Fibroblast of mammary gland (primary cell): ENCODE measurements around the gene PLXNC1.

Experiments
- DNase-seq: peaks from one replicate; pipeline ENCODE4 v3.0.0-alpha.2; 2010; ENCODE audit warnings: low read depth
- H3K4me3 ChIP-seq: 2 replicates; pipeline ENCODE4 v1.5.1; 2011; ENCODE audit warnings: low read depth, mild to moderate bottlenecking, low read length, moderate library complexity; ENCODE audit not compliant: control insufficient read depth
- TF ChIP-seq, protein P1 (sequence below): conservative IDR thresholded peaks from 2 replicates; pipeline ENCODE4 v1.5.1; 2011; ENCODE audit warnings: low read depth, low read length, inconsistent platforms; ENCODE audit not compliant: control insufficient read depth, insufficient read depth

The PLXNC1 gene

DNA sequence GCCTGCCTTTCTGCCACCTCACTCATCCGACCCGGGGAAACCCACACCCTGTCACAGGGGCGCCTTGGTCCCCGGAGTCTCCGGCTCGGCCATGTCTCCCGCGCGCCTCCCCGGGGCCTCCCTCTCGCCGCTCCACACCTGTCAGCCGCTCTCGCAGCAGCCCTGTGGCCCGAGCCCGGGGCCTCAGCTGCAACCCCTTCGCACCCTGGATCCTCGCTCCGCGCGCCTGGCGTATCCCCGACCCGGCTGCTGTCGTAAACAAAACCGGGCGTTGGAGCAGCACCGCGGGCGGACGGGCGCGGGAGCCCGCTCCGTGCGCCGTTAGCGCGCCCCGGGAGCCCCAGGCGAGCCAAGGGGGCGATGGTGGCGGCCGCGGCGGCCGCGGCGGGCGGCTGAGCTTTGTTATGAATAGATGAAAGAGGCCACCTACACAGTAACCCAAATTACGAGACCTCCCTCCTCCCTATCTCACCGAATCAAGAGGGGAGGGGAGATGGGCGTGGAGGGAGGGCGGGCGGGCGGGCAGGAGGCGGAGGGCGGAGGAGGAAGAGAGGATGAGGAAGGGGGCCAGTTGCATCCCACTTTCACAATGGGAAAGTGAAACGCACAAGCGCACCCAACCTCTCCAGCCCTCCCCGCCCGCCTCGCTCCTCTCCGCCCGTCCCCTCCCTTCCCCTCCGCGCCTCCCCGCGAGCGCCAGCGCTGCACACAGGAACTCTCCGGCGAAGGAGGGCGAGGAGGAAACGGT lies at the start of gene PLXNC1:
Gene PLXNC1, plus strand, starts transcription at position 587 of the 748 bp plus-strand sequence. CDS start 395 bp downstream, outside the sequence.
- peak within 1 kb of the TSS; percentile 31 for H3K4me3 ChIP-seq
- DNase-seq = peak; percentile 33
- TF ChIP-seq, protein P1, sequence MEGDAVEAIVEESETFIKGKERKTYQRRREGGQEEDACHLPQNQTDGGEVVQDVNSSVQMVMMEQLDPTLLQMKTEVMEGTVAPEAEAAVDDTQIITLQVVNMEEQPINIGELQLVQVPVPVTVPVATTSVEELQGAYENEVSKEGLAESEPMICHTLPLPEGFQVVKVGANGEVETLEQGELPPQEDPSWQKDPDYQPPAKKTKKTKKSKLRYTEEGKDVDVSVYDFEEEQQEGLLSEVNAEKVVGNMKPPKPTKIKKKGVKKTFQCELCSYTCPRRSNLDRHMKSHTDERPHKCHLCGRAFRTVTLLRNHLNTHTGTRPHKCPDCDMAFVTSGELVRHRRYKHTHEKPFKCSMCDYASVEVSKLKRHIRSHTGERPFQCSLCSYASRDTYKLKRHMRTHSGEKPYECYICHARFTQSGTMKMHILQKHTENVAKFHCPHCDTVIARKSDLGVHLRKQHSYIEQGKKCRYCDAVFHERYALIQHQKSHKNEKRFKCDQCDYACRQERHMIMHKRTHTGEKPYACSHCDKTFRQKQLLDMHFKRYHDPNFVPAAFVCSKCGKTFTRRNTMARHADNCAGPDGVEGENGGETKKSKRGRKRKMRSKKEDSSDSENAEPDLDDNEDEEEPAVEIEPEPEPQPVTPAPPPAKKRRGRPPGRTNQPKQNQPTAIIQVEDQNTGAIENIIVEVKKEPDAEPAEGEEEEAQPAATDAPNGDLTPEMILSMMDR = no peak

DNA sequence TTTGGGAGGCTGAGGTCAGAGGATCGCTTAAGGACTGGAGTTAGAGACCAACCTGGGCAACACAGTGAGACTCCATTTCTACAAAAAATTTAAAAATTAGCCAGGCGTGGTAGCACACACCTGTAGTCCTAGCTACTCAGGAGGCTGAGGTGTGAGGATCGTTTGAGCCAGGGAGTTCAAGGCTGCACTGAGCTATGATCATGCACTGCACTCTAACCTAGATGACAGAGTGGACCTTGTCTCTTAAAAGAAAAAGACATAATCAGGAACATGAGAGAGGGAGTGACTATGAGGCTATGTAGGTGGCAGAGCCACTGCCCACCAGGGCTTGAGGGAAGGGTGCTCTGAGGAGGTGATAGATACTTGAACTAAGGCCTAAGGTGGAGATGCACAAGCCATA lies 49.2 kb upstream of the PLXNC1 start:
- DNase-seq = no peak
- TF ChIP-seq, protein P1 = no peak
- H3K4me3 ChIP-seq = no peak overlapping the region

DNA sequence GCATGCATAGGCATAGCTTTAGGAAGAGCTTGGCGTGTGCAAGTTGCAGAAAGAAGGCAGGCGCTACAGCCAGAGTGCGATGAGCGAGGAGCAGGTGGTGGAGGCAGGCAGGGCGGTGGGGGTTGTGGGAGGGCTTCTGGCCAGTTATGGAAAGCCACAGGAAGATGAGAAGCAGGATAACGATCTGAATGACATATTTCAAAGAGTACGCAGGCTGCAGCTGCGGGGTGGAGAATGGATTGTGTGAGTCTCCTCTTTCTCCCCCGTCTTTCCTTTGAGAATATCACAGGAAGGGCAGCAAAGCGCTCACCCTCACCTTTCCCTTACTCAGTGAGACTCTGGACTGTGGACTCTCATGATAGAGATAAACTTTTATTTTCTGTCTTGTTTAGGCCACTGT lies 48.7 kb upstream of the PLXNC1 start:
- TF ChIP-seq, protein P1 = no peak

DNA sequence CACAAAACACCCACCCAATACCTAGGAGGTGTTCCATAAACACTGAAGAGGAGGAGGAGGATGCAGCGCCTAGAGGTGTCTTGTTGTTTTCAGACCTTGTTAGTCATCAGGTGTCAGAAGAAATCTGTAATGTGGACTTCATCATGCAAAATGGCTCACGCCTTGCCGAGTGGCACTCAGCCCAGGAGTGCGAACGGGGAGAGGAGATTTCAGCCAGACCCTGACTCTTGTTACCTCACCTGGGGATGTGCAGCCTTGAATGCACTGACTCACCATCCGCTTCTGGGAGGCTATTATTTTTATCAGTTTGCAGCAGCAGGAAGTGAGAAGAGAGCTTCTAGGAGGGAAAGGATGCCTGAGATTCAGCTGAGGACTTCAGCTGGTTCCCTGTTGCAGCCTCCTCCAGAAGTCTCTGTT lies 48.2 kb upstream of the PLXNC1 start:
- DNase-seq = peak; percentile 67
- TF ChIP-seq, protein P1 = no peak
- H3K4me3 ChIP-seq = no peak overlapping the region

More for the DNA sequence above, 48.7 kb upstream of the PLXNC1 start:
- no peak overlapping the region for H3K4me3 ChIP-seq
- peak; percentile 20 for DNase-seq

DNA sequence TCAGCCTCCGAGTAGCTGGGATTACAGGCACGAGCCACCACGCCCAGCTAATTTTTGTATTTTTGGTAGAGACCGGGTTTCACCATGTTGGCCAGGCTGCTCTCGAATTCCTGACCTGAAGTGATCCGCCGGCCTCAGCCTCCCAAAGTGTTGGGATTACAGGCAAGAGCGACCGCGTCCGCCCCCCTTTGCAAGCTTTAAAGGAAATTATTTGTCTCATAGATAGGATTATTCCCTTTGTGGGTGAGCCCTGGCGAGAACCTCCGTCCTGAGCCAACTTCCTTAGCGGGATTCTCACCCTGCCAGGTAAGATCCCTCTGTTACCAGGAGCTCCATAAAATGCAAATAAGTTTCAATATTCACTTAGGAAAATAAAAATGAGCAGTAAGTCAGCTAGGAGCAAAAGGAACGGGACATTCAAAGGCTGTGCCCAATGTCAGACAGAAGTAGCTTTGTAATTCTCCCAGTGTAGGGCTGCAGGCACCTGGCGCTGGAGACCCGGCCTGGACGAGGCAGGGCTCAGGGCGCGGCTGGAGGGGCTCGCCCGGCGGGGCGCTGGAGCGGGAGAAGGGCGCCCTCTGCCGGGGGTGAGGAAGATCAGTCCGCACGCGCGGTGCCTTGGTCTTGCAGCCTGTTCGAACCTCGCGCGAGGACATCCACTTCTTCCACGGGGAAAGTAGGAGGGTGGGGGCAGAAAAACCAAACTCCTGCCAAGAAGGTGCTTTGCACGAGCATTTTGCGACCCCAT lies 47.2 kb upstream of the PLXNC1 start:
- H3K4me3 ChIP-seq = peak overlapping the region; percentile 63
- DNase-seq = peak; percentile 58
- TF ChIP-seq, protein P1 = peak; percentile 55

DNA sequence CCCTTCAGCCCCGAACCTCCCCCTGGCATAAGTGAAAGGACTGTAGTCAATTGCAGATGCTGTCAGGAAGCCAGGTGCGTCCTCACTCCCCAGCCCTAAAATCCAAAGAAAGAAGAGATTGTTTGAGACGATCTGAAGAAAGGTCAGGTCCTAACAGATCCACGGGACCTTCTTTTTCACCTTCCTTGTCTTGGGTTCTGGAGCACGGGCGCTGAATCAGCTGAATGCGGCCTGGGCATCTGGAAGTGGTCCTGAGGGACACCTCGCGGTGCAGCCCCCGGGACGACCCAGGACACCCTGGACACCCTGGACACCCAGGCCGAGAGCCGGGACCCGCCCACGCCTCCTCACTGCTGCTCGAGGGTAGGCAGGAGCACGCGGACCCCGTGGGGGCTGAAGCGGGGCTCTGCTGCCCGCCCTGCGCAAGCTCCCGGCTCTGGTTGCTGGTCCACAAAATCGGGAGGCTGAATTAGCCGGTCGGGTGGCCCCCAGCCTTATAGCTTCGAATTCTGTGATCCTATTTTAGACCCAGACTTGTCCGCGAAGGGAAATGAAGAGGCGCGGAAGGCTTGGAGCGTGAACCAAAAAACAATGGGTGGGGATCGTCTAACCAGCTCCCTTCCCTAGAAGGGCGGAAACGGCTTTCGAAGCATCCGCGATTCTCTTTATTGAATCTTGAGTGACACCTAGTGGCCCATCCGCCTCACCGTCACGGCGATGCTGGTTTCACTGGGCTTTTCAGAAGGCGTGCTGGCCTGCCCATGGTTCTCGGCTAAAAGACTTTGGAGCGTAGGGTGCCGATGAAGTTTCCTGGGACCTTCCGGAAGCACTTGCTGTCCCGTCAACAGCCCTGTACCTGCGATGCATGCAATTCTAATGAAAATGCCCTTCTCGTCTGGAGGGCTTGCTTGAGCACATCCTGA lies 46.4 kb upstream of the PLXNC1 start:
- TF ChIP-seq, protein P1 = peak; percentile 81
- peak; percentile 88 for DNase-seq
- peak overlapping the region; percentile 63 for H3K4me3 ChIP-seq
